Endothelial cell of umbilical vein (primary cell): ENCODE data around the gene CPA4. TPM values are rescaled to one million over a fixed set of nuclear protein-coding genes. Genes with fewer than 3 reads are reported as not detected.

Source experiments
- BruUV-seq: library from RNA; stranded (reverse); fragments of 400-500 nt; replicated peaks from 2 replicates; lab custom pipeline; 2021; lab: Mats Ljungman, UMichigan
- CTCF ChIA-PET: fragments of 300-600, 350-600 bp; sonication (Branson Sonifier 250); formaldehyde crosslinking; loops from one replicate; lab custom pipeline; 2021; ENCODE audit warnings: antibody characterized with exemption, inconsistent platforms; lab: Charles Lee
- POLR2A ChIA-PET: fragments of 300-600, 350-600 bp; sonication (Branson Sonifier 250); formaldehyde crosslinking; loops from one replicate; lab custom pipeline; 2021; ENCODE audit warnings: antibody characterized with exemption, inconsistent platforms; lab: Charles Lee
- DNase-seq: peaks from one replicate; pipeline ENCODE4 v3.0.0-alpha.2; 2011; ENCODE audit warnings: low read depth, low spot score
- FAIRE-seq: peaks from 2 replicates; lab custom pipeline; 2011; peaks lifted over from hg19 to GRCh38; lab: Jason Lieb, UNC
- H2AFZ ChIP-seq: 2 replicates; pipeline ENCODE4 v1.6.0; 2012; ENCODE audit warnings: low read depth, low read length, control low read depth, inconsistent platforms
- H3K27ac ChIP-seq: 2 replicates; pipeline ENCODE4 v1.5.1; 2011; ENCODE audit warnings: low read depth, mild to moderate bottlenecking, control low read depth, low read length, moderate library complexity; ENCODE audit not compliant: insufficient read depth
- H3K27me3 ChIP-seq, 2 experiments: 2 replicates each; pipeline versions ENCODE4 v1.6.0 to v1.6.1; 2011; ENCODE audit warnings: low read length in 2 of 2, mixed read lengths in 1 of 2; ENCODE audit not compliant: control insufficient read depth in 2 of 2, insufficient read depth in 2 of 2
- H3K36me3 ChIP-seq, 2 experiments: 2 replicates in 1 of 2; 3 replicates in 1 of 2; pipeline ENCODE4 v1.5.1; 2011; ENCODE audit warnings: low read length in 2 of 2, mild to moderate bottlenecking in 1 of 2, moderate library complexity in 1 of 2; ENCODE audit not compliant: control insufficient read depth in 2 of 2, insufficient read depth in 2 of 2; ENCODE audit errors: extremely low read depth in 1 of 2
- H3K4me1 ChIP-seq: 3 replicates; pipeline ENCODE4 v1.5.1; 2011; ENCODE audit warnings: mild to moderate bottlenecking, low read length; ENCODE audit not compliant: control insufficient read depth, insufficient read depth; ENCODE audit errors: extremely low read depth
- H3K4me2 ChIP-seq: 2 replicates; pipeline ENCODE4 v1.6.1; 2011; ENCODE audit warnings: low read length, control low read depth, mixed read lengths; ENCODE audit not compliant: insufficient read depth
- H3K4me3 ChIP-seq, 3 experiments: fragments of 200-600 bp in 1 of 3; sonication (generic), shearing (Covaris generic) in 1 of 3; replicated peaks in 1 of 3; 2 replicates each; pipeline ENCODE4 v1.5.1; 2011 to 2016; ENCODE audit warnings: control low read depth in 3 of 3, low read length in 3 of 3, mild to moderate bottlenecking in 2 of 3, inconsistent platforms in 1 of 3, low read depth in 1 of 3, moderate library complexity in 1 of 3; ENCODE audit not compliant: insufficient read depth in 1 of 3
- H3K79me2 ChIP-seq: 2 replicates; pipeline ENCODE4 v1.6.0; 2012; ENCODE audit warnings: low read length, inconsistent platforms; ENCODE audit not compliant: control insufficient read depth, insufficient read depth
- H3K9ac ChIP-seq: replicated peaks from 2 replicates; pipeline ENCODE3; 2011; ENCODE audit warnings: low read length, control low read depth; ENCODE audit not compliant: insufficient read depth; ENCODE audit errors: extremely low read depth
- H3K9me1 ChIP-seq: replicated peaks from 3 replicates; pipeline ENCODE4 v1.6.0; 2011; ENCODE audit warnings: mild to moderate bottlenecking, low read length; ENCODE audit not compliant: control insufficient read depth, insufficient read depth; ENCODE audit errors: extremely low read depth
- H3K9me3 ChIP-seq: replicated peaks from 2 replicates; pipeline ENCODE4 v1.5.1; 2012; ENCODE audit warnings: low read length, inconsistent platforms; ENCODE audit not compliant: control insufficient read depth, insufficient read depth
- H4K20me1 ChIP-seq: replicated peaks from 2 replicates; pipeline ENCODE3; 2011; ENCODE audit warnings: mild to moderate bottlenecking, low read length; ENCODE audit not compliant: control insufficient read depth, insufficient read depth; ENCODE audit errors: extremely low read depth
- CTCF ChIP-seq, 2 donors: IDR thresholded peaks; 1 replicate in 1 of 2; 2 replicates in 1 of 2; pipeline ENCODE4 v1.5.1; 2011; ENCODE audit warnings: low read length in 2 of 2, mild to moderate bottlenecking in 2 of 2, moderate library complexity in 2 of 2, control low read depth in 1 of 2, inconsistent platforms in 1 of 2, low read depth in 1 of 2; ENCODE audit not compliant: insufficient read depth in 1 of 2; ENCODE audit errors: extremely low read depth in 1 of 2
- EZH2 ChIP-seq: IDR thresholded peaks from 2 replicates; pipeline ENCODE4 v1.6.1; 2012; ENCODE audit warnings: borderline replicate concordance, low read depth, mild to moderate bottlenecking, moderate library complexity, low read length, inconsistent platforms; ENCODE audit not compliant: severe bottlenecking
- FOS ChIP-seq: IDR thresholded peaks from 2 replicates; pipeline ENCODE4 v1.6.1; 2011; ENCODE audit warnings: mild to moderate bottlenecking, low read length, moderate library complexity, borderline replicate concordance; ENCODE audit not compliant: insufficient read depth
- GATA2 ChIP-seq: IDR thresholded peaks from 2 replicates; pipeline ENCODE4 v1.7.0; 2011; ENCODE audit warnings: low read depth, mild to moderate bottlenecking, moderate library complexity, mixed read lengths, low read length; ENCODE audit not compliant: insufficient read length, insufficient read depth
- JUN ChIP-seq: IDR thresholded peaks from 2 replicates; pipeline ENCODE4 v1.6.1; 2011; ENCODE audit warnings: borderline replicate concordance, low read depth; ENCODE audit not compliant: insufficient read length, insufficient read depth
- MAX ChIP-seq: IDR thresholded peaks from 2 replicates; pipeline ENCODE4 v1.6.1; 2011; ENCODE audit not compliant: insufficient read depth, insufficient read length
- MYC ChIP-seq: IDR thresholded peaks from one replicate; pipeline ENCODE4 v1.6.1; 2011; ENCODE audit warnings: mild to moderate bottlenecking, low read depth, low read length
- POLR2A ChIP-seq: IDR thresholded peaks from 2 replicates; pipeline ENCODE4 v1.6.1; 2012; ENCODE audit warnings: low read depth, mild to moderate bottlenecking, control low read depth, low read length
- POLR2AphosphoS5 ChIP-seq: IDR thresholded peaks from 2 replicates; pipeline ENCODE4 v1.6.1; 2012; ENCODE audit warnings: low read depth, mild to moderate bottlenecking, control low read depth, low read length, moderate library complexity; ENCODE audit not compliant: insufficient read depth
- dilution Hi-C: fragments of 300-500 bp; cut with MboI; formaldehyde crosslinking; loops from one replicate; pipeline ENCODE4 v1.15.0; 2019; ENCODE audit warnings: low sequenced_read_pairs; ENCODE audit not compliant: extremely low pct_ligation_motif_present
- intact Hi-C: fragments of 100-400 bp; cut with micrococcal nuclease; formaldehyde crosslinking; loops from one replicate; pipeline ENCODE4 v1.10.0; 2022
- polyA plus RNA-seq, 4 experiments: library from polyadenylated mRNA; depleted of rRNA in 3 of 4; stranded (reverse) in 3 of 4; unstranded in 1 of 4; fragments of >200 nt; gene quantifications; 2 replicates each; pipeline versions ENCODE4 v1.2.1 to v1.2.3, GENCODE V29; 2011 to 2012; ENCODE audit warnings: missing spikeins in 1 of 4
- total RNA-seq: library from RNA; stranded (reverse); gene quantifications from 2 replicates; pipeline ENCODE4 v1.2.3, GENCODE V29; 2021

The CPA4 gene
- total and polyA plus RNA-seq, 2 donors (not counting 3 experiments of a cell fraction or from before 2014, with no cell fraction given): 0.36 TPM; not detected in 1

- Histone ChIP-seq H2AFZ (no peak overlapping the region), H3K9me3 (no peaks in the 10 kb centered on the region), H3K27ac (no peak overlapping the region), H3K36me3 (no peaks in the 10 kb centered on the region), H3K4me1 (no peaks in the 10 kb centered on the region), H3K9me1 (no peaks in the 10 kb centered on the region), H3K4me3 (no peak overlapping the region), H3K27me3 (no peaks in the 10 kb centered on the region), H4K20me1 (no peaks in the 10 kb centered on the region), H3K79me2 (no peaks in the 10 kb centered on the region), H3K4me2 (no peak overlapping the region), H3K9ac (no peak overlapping the region)
- dilution Hi-C loops (no loop called here), intact Hi-C loops (no loop called here)
- no peak for TF ChIP-seq JUN
- TF ChIP-seq GATA2: no peak
- no peak for TF ChIP-seq POLR2AphosphoS5
- no peak for TF ChIP-seq POLR2A
- TF ChIP-seq FOS: no peak
- TF ChIP-seq MYC: no peak
- TF ChIP-seq EZH2: no peak
- no peak for TF ChIP-seq MAX
- no peak for TF ChIP-seq CTCF (IDR thresholded peaks at IDR 0.05; ENCODE audit: extremely low read depth in 1 of 2, insufficient read depth in 1 of 2, low read depth in 1 of 2, low read length in 2 of 2)
- DNase-seq: no peak
- CTCF ChIA-PET: interaction anchor here (0.9 kb wide), 1 partner anchor 15 kb away, joined by 3 read pairs; no protein-coding TSS in a partner anchor
- POLR2A ChIA-PET: no interaction called here
- BruUV-seq: no TSS peak
- no peak for FAIRE-seq
Measured at GRCh38 chr7:130256704-130257103, 36.3 kb upstream of the CPA4 start.
